Measurements from ENCODE around the gene SFRP4. TPM values are rescaled to one million over a fixed set of nuclear protein-coding genes. Genes with fewer than 3 reads are reported as not detected.

Gene SFRP4
- total and polyA plus RNA-seq, 9 of the 15 experiments (the other 6 are each of a cell fraction or from before 2014, with no cell fraction given), result not detected

- TF ChIP-seq ZBTB33 (CRISPR knock-in tag; IDR thresholded peaks at IDR 0.05) (no peak), CGGBP1 (CRISPR knock-in tag; IDR thresholded peaks at IDR 0.05) (no peak), ZNF274 (IDR thresholded peaks at IDR 0.05; ENCODE audit: borderline replicate concordance, low read depth, low read length) (no peak), DACH1 (IDR thresholded peaks at IDR 0.05; ENCODE audit: partially characterized antibody) (no peak)
These were observed 23.3 kb downstream of the SFRP4 start (continued) for GRCh38 chr7:37893359-37893758.

GRCh38 chr7:37882086-37882485 is 34.5 kb downstream of the SFRP4 start:
- WGBS (ENCODE audit: insufficient coverage, low coverage, missing lambda C conversion rate), result 0% methylated on average over 6 of the region's 6 CpGs
- DNase-seq (ENCODE audit: extremely low read depth in 1 of 4, low spot score in 3 of 4) (no peak), ATAC-seq (no peak), FAIRE-seq (no peak)
- BruUV-seq (replicated peaks), result no TSS peak
- no peaks in the 10 kb centered on the region for H3K9me3 ChIP-seq (replicated peaks; ENCODE audit: control insufficient read depth, insufficient read depth, low read depth, low read length)
- ChIA-PET POLR2A (no interaction called here), CTCF (ENCODE audit: low intra/inter-chr PET ratio) (no interaction called here)
- in situ Hi-C loops (cut with MboI) (no loop called here), intact Hi-C loops (cut with micrococcal nuclease) (no loop called here)
- no peaks in the 10 kb centered on the region for H3K4me1 ChIP-seq (replicated peaks in 1 of 2; ENCODE audit: control insufficient read depth in 2 of 2, insufficient read depth in 2 of 2, low read length in 2 of 2)
- H3K9me1 ChIP-seq (ENCODE audit: control insufficient read depth, insufficient read depth, low read length), result no peaks in the 10 kb centered on the region
- H2AFZ ChIP-seq (ENCODE audit: low read depth, low read length), result no peak overlapping the region
- H3K9ac ChIP-seq (ENCODE audit: insufficient read depth in 1 of 2, low read depth in 2 of 2, low read length in 2 of 2), result no peak overlapping the region
- H3K27ac ChIP-seq (ENCODE audit: extremely low read depth, low read depth, low read length), result no peak overlapping the region
- no peak for TF ChIP-seq U2AF2 (optimal IDR thresholded peaks at IDR 0.05; ENCODE audit: low read depth, low read length)
- TF ChIP-seq ZFP91 (CRISPR knock-in tag; IDR thresholded peaks at IDR 0.05), result no peak
- no peak for TF ChIP-seq MCM5 (IDR thresholded peaks at IDR 0.05; ENCODE audit: low read depth)
- no peak for TF ChIP-seq JUN (IDR thresholded peaks at IDR 0.05; ENCODE audit: borderline replicate concordance, low read depth, low read length)
- TF ChIP-seq JUN (CRISPR knock-in tag; IDR thresholded peaks at IDR 0.05; ENCODE audit: borderline replicate concordance), result no peak
- no peak for TF ChIP-seq TFAP4 (CRISPR knock-in tag; IDR thresholded peaks at IDR 0.05; ENCODE audit: borderline replicate concordance)
- TF ChIP-seq GATA2 (CRISPR knock-in tag; IDR thresholded peaks at IDR 0.05), result no peak
- TF ChIP-seq EP400 (IDR thresholded peaks at IDR 0.05), result no peak
- H4K20me1 ChIP-seq (replicated peaks; ENCODE audit: control insufficient read depth, insufficient read depth, low read length), result no peaks in the 10 kb centered on the region
- no peaks in the 10 kb centered on the region for H3K79me2 ChIP-seq (ENCODE audit: control insufficient read depth, insufficient read depth, low read length)
- H3K36me3 ChIP-seq (ENCODE audit: control insufficient read depth, insufficient read depth, low read length), result no peaks in the 10 kb centered on the region
- no peak overlapping the region for H3K4me2 ChIP-seq (ENCODE audit: insufficient read depth, low read length)
- H3K27me3 ChIP-seq (ENCODE audit: control insufficient read depth in 2 of 2, insufficient read depth in 2 of 2, low read length in 2 of 2), result no peaks in the 10 kb centered on the region
- no peak overlapping the region for H3K4me3 ChIP-seq
